CD4-positive, alpha-beta T cell treated with Interleukin-21 for 1 hour (primary cell): ENCODE data around the gene VIPR2.
"Not testable (repeated sequence)": the region's sequence is repeated elsewhere in the genome, so short reads cannot be mapped to it uniquely, and the experiment has no call there.

ENCODE experiments used
- DNase-seq: peaks from one replicate; pipeline ENCODE4 v3.0.0-alpha.2; 2020

Gene VIPR2

GRCh38 chr7:159005618-159006017 lies 139.0 kb downstream of the VIPR2 start:
- DNase-seq = no peak

- no peak for DNase-seq
Measured at GRCh38 chr7:159004411-159004810, 140.3 kb downstream of the VIPR2 start.

DNA sequence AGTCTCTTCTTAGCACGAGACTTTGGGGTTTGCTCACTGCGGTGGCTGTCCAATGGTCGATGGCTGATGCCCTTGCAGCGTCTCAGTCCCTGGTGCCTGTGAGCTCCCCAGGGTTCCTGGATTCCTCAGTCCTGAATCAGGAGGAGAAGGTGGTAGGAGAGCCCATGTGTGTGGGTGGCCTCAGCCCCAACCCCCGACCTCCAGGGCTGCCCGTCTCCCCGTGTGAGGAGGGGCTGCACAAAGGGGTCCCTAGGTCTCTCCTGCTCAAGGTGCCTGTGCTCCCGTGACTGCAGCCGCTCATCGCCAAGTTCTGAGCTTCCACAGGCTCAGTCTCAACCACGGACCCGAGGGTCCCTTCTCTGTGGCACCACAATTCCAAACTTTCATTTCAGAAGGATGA lies 142.9 kb downstream of the VIPR2 start:
- DNase-seq = no peak

GRCh38 chr7:159000859-159001435 lies 143.7 kb downstream of the VIPR2 start:
- no peak for DNase-seq

- no peak for DNase-seq
Measured at GRCh38 chr7:159000070-159000469, 144.6 kb downstream of the VIPR2 start.

- no peak for DNase-seq
Measured at GRCh38 chr7:158999496-158999895, 145.2 kb downstream of the VIPR2 start.

GRCh38 chr7:158998261-158998660 lies 146.4 kb downstream of the VIPR2 start:
- DNase-seq = not testable (repeated sequence)

DNA sequence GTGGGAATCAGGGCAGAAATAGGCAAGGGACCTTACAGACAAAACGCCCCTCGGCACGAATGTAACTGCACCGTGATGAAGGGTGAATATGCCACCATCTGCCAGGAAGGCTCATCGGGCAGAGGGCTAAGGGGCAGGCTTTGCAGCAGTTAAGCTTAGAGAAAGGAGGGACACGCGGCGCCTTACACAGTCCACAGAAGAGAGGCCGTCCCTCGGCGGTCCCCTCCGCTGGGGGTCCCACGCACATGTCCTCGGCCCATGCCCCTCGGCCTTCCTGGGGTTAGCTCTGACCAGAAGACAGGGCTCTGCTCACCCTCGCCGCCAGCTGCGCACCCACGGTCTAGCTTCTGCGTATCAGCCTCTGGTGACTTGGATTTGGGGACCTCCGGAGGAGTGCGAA lies 147.2 kb downstream of the VIPR2 start:
- no peak for DNase-seq

DNA sequence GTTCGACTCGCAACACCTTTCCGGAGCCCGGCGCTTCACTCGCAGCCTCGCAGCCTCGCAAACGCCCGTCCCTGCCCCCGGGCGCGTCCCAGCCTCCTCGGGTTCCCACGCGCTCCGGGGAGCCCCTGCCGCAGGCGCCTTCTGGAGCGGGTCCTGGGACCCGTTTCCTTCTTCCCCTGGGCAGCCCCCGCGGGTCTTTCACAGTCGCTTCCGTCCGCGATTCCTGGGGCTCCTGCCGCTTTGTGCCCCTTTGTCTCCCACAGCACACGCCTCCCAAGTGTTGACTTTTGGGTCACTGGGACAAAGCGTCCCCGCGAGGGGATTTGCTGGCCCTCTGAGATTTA lies 147.6 kb downstream of the VIPR2 start:
- no peak for DNase-seq

GRCh38 chr7:158996214-158997109 lies 148.2 kb downstream of the VIPR2 start:
- DNase-seq = no peak

DNA sequence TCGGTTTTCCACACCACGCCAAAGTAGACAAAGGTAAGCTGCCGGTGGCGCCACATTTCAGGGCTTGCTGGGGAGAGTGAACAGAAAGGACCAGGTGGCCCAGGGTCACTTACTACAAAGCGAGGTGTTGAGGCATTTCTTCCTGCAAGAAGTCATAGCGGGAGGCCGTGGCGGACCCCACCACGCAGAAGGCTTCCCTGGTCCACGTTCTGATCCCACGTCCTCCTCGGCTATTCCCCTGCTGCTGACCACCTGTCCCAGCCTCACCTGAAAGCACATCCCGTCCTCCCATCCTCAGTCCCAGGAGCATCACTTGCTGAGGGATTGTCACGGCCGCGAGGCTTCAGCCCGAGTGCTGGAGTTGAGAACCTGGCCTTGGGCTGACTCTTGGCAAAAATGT lies 149.2 kb downstream of the VIPR2 start:
- DNase-seq = no peak

GRCh38 chr7:158994687-158995086 lies 150.0 kb downstream of the VIPR2 start:
- DNase-seq = no peak

DNA sequence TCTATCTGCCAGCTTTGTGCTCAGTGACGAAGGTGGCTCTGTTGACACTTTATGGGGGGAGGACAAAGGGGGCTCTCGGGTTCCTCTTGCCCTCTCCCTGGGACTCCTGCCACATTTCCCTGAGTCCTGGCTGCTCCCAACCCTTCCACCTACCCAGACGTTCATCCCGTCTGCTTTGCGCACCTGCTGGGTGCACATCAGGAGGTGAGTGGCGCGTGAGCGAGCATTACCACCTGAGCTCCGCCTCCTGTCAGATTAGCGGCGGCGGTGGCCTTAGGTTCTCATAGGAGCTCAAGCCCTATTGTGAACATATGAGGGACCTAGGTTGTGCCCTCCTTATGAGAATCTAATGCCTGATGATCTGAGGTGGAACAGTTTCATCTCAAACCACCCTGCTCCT lies 151.1 kb downstream of the VIPR2 start:
- no peak for DNase-seq

- no peak for DNase-seq
Measured at GRCh38 chr7:158992759-158993158, 151.9 kb downstream of the VIPR2 start.

- DNase-seq = no peak
Measured at GRCh38 chr7:158991824-158992621, 152.6 kb downstream of the VIPR2 start.

GRCh38 chr7:158988996-158989395 lies 155.7 kb downstream of the VIPR2 start:
- DNase-seq = no peak

DNA sequence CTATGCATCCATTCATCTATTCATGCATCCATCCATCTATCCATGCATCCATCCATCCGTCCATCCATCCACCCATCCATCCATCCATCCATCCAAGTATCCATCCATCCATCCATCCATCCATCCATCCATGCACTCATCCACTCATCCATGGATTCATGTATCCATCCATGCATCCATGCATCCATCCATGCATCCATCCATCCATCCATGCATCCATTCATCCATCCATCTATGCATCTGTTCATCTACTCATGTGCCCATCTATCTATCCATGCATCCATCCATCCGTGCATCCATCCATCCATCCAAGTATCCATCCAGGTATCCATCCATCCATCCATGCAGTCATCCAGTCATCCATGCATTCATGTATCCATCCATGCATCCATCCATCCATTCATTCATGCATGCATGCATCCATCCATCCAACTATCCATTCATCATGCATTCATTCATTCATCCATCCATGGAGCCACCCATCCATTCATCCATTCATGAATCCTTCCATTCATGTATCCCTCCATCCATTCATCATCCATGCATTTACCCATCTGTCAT lies 156.3 kb downstream of the VIPR2 start:
- no peak for DNase-seq

- no peak for DNase-seq
Measured at GRCh38 chr7:158987691-158988090, 157.0 kb downstream of the VIPR2 start.

DNA sequence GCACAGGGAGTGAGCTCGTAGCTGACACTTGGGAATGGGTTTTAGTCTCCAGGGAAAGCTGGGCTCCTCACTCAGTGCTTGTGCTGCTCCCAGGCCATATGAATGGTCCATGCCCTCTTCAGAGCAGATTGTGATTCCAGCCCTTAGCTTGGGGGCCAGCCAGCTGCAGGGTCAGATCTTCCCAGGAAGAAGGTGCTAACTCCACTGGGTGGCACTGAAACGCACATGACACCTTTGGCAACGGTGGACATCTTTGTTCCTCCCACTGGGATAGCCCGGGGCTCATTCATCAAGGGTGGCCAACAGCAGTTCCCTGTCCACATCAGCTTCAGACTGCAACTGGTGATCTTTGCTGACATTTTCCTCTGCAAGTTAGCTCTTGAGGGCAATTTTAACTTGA lies 159.1 kb downstream of the VIPR2 start:
- DNase-seq = no peak

DNA sequence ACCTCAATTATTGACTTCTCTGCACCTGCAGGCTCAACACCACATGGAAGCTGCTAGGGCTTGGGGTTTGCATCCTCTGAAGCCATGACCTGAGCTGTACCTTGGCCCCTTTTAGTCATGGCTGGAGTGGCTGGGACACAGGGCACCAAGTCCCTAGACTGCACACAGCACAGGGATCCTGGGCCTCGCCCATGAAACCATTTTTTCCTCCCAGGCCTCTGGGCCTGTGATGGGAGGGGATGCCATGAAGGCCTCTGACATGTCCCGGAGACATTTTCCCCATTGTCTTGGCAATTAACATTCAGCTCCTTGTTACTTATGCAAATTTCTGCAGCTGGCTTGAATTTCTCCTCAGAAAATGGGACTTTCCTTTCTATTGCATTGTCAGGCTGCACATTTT lies 160.7 kb downstream of the VIPR2 start:
- not testable (repeated sequence) for DNase-seq

GRCh38 chr7:158982080-158982479 lies 162.6 kb downstream of the VIPR2 start:
- not testable (repeated sequence) for DNase-seq

- DNase-seq = no peak
Measured at GRCh38 chr7:158979635-158980351, 164.9 kb downstream of the VIPR2 start.

GRCh38 chr7:158979023-158979529 lies 165.6 kb downstream of the VIPR2 start:
- no peak for DNase-seq
